Measurements from ENCODE around the gene HAUS3. TPM values are rescaled to one million over a fixed set of nuclear protein-coding genes. Genes with fewer than 3 reads are reported as not detected.

The HAUS3 gene
- total and polyA plus RNA-seq, 2 of the 13 experiments (the other 11 are each of a cell fraction or from before 2014, with no cell fraction given): 3.9 to 12.6 TPM

- TF ChIP-seq ZBTB21 (CRISPR knock-in tag; IDR thresholded peaks at IDR 0.05) (no peak), GFI1 (CRISPR knock-in tag; IDR thresholded peaks at IDR 0.05; ENCODE audit: borderline replicate concordance) (no peak), PRDM10 (CRISPR knock-in tag; IDR thresholded peaks at IDR 0.05; ENCODE audit: low read depth) (0 out of 2 replicates have a peak, but pooled peaks have one; percentile 27), STAG1 (CRISPR knock-in tag; IDR thresholded peaks at IDR 0.05) (no peak), MTF1 (CRISPR knock-in tag; IDR thresholded peaks at IDR 0.05) (no peak), SAP130 (CRISPR knock-in tag; IDR thresholded peaks at IDR 0.05; ENCODE audit: low read depth) (peak; percentile 76), TBX2 (CRISPR knock-in tag; IDR thresholded peaks at IDR 0.05; ENCODE audit: borderline replicate concordance) (peak; percentile 66; the same call in 1 of the 2 replicates), ZFP91 (CRISPR knock-in tag; IDR thresholded peaks at IDR 0.05; ENCODE audit: borderline replicate concordance) (no peak), MXI1 (IDR thresholded peaks at IDR 0.05; ENCODE audit: borderline replicate concordance, low read depth, low read length) (peak; percentile 46; the same call in 1 of the 3 replicates), CHD2 (IDR thresholded peaks at IDR 0.05; ENCODE audit: low read depth, low read length) (no peak), SOX5 (CRISPR knock-in tag; IDR thresholded peaks at IDR 0.05; ENCODE audit: borderline replicate concordance) (peak; percentile 74), GATAD2A (CRISPR knock-in tag; IDR thresholded peaks at IDR 0.05) (peak; percentile 59), ZSCAN21 (CRISPR knock-in tag; IDR thresholded peaks at IDR 0.05; ENCODE audit: borderline replicate concordance) (no peak), FOXA3 (CRISPR knock-in tag; IDR thresholded peaks at IDR 0.05) (peak; percentile 45; the same call in 1 of the 2 replicates), PPARG (CRISPR knock-in tag; conservative IDR thresholded peaks at IDR 0.05) (no peak), TOE1 (CRISPR knock-in tag; IDR thresholded peaks at IDR 0.05) (no peak), RXRA (CRISPR knock-in tag; IDR thresholded peaks at IDR 0.05) (peak; percentile 71; the same call in 1 of the 2 replicates), HIC2 (CRISPR knock-in tag; IDR thresholded peaks at IDR 0.05; ENCODE audit: low read depth) (no peak), MAX (IDR thresholded peaks at IDR 0.05) (peak; percentile 78)
These were observed 3.3 kb upstream of the HAUS3 start (continued) for GRCh38 chr4:2245057-2245786.

Measured in HepG2 (cell line).